ENCODE measurements around the gene PPP1R12A. TPM values are rescaled to one million over a fixed set of nuclear protein-coding genes. Genes with fewer than 3 reads are reported as not detected.

PPP1R12A gene
- total and polyA plus RNA-seq, 8 donors: 62.9 to 137 (median 117) TPM

- intact Hi-C loops (cut with DNase I): no loop called here
- peaks cover 0 to 36% of the 10 kb centered on the region in 2 donors for H3K4me1 ChIP-seq
- ATAC-seq: no peak
- H3K4me3 ChIP-seq: no peak overlapping the region
- DNase-seq: no peak
- H3K27ac ChIP-seq: no peak overlapping the region
- H3K36me3 ChIP-seq: no peaks in the 10 kb centered on the region
- no peaks in the 10 kb centered on the region for H3K27me3 ChIP-seq
- no peaks in the 10 kb centered on the region for H3K9me3 ChIP-seq
- no peak for TF ChIP-seq CTCF (IDR thresholded peaks at IDR 0.05)
Measured at GRCh38 chr12:79908366-79908765, 26.5 kb downstream of the PPP1R12A start.

- no peaks in the 10 kb centered on the region for H3K9me3 ChIP-seq
- no peak for DNase-seq
- no peaks in the 10 kb centered on the region for H3K36me3 ChIP-seq
- no peak for ATAC-seq
- no peaks in the 10 kb centered on the region for H3K27me3 ChIP-seq
- H3K4me1 ChIP-seq: peaks cover 5 to 48% of the 10 kb centered on the region in 2 donors
- TF ChIP-seq CTCF (IDR thresholded peaks at IDR 0.05): no peak
- H3K27ac ChIP-seq: no peak overlapping the region
- intact Hi-C loops (cut with DNase I): no loop called here
- H3K4me3 ChIP-seq: no peak overlapping the region
Measured at GRCh38 chr12:79901506-79901905, 33.4 kb downstream of the PPP1R12A start.

GRCh38 chr12:79900951-79901350 lies 33.9 kb downstream of the PPP1R12A start:
- Histone ChIP-seq H3K9me3 (no peaks in the 10 kb centered on the region), H3K27me3 (no peaks in the 10 kb centered on the region), H3K4me1 (peaks cover 5 to 52% of the 10 kb centered on the region in 2 donors), H3K4me3 (no peak overlapping the region), H3K36me3 (no peaks in the 10 kb centered on the region), H3K27ac (no peak overlapping the region)
- ATAC-seq: no peak
- intact Hi-C loops (cut with DNase I): no loop called here
- no peak for TF ChIP-seq CTCF (IDR thresholded peaks at IDR 0.05)
- DNase-seq: no peak

- no peak for TF ChIP-seq CTCF (IDR thresholded peaks at IDR 0.05)
- DNase-seq: no peak
- intact Hi-C loops (cut with DNase I): no loop called here
Measured at GRCh38 chr12:79900199-79900598, 34.7 kb downstream of the PPP1R12A start.

GRCh38 chr12:79897617-79898016 lies 37.3 kb downstream of the PPP1R12A start:
- Histone ChIP-seq H3K27ac (no peak overlapping the region), H3K4me3 (no peak overlapping the region), H3K27me3 (no peaks in the 10 kb centered on the region), H3K9me3 (no peaks in the 10 kb centered on the region), H3K36me3 (no peaks in the 10 kb centered on the region), H3K4me1 (peaks cover 5 to 69% of the 10 kb centered on the region in 2 donors)
- DNase-seq: no peak
- TF ChIP-seq CTCF (IDR thresholded peaks at IDR 0.05): no peak
- ATAC-seq: no peak
- intact Hi-C loops (cut with DNase I): no loop called here

More at GRCh38 chr12:79900199-79900598, 34.7 kb downstream of the PPP1R12A start:
- Histone ChIP-seq H3K4me3 (no peak overlapping the region), H3K4me1 (peaks cover 5 to 59% of the 10 kb centered on the region in 2 donors), H3K27ac (no peak overlapping the region), H3K9me3 (no peaks in the 10 kb centered on the region), H3K36me3 (no peaks in the 10 kb centered on the region), H3K27me3 (no peaks in the 10 kb centered on the region)
- ATAC-seq: no peak

All from left lung (tissue), 10 donors.